Right atrium auricular region (tissue), 2 donors: ENCODE results near the gene GPC6. TPM values are rescaled to one million over a fixed set of nuclear protein-coding genes. Genes with fewer than 3 reads are reported as not detected.
"Not testable (repeated sequence)": the region's sequence is repeated elsewhere in the genome, so short reads cannot be mapped to it uniquely, and the experiment has no call there.

Source experiments
- DNase-seq: peaks from one replicate; pipeline ENCODE4 v3.0.0-alpha.2; 2019; ENCODE audit warnings: low spot score
- H3K27ac ChIP-seq, 2 donors: fragments of 200-600 bp; sonication (generic); 1 replicate in 1 of 2; 2 replicates in 1 of 2; pipeline ENCODE4 v1.5.1; 2016 to 2019
- H3K27me3 ChIP-seq, 2 donors: fragments of 200-600 bp; sonication (generic); one replicate each; pipeline versions ENCODE4 v1.5.1 to v1.6.0; 2017 to 2019
- H3K36me3 ChIP-seq: fragments of 200-600 bp; sonication (generic); one replicate; pipeline ENCODE4 v1.5.1; 2016
- H3K4me1 ChIP-seq, 2 donors: fragments of 200-600 bp; sonication (generic); one replicate each; pipeline versions ENCODE4 v1.5.1 to v1.6.0; 2017 to 2019
- H3K4me3 ChIP-seq, 2 donors: fragments of 200-600 bp; sonication (generic); 1 replicate in 1 of 2; 2 replicates in 1 of 2; pipeline ENCODE4 v1.5.1; 2017 to 2019; ENCODE audit warnings: mild to moderate bottlenecking in 1 of 2, moderate library complexity in 1 of 2
- H3K9me3 ChIP-seq, 2 donors: fragments of 200-600 bp; sonication (generic); one replicate each; pipeline ENCODE4 v1.5.1; 2019
- total RNA-seq, 2 donors: library from RNA; depleted of rRNA; stranded (reverse); fragments of >200 nt; gene quantifications; one replicate each; pipeline ENCODE4 v1.1.0, GENCODE V29; 2016
- TF ChIP-seq, protein P1 (sequence below), 2 donors: fragments of 200-600 bp; sonication (generic); IDR thresholded peaks; one replicate each; pipeline ENCODE4 v1.5.1; 2019; ENCODE audit warnings: antibody characterized with exemption in 2 of 2

GPC6 gene
- total RNA-seq, 2 donors from 2014 or later = 1.3 to 3.8 TPM

DNA sequence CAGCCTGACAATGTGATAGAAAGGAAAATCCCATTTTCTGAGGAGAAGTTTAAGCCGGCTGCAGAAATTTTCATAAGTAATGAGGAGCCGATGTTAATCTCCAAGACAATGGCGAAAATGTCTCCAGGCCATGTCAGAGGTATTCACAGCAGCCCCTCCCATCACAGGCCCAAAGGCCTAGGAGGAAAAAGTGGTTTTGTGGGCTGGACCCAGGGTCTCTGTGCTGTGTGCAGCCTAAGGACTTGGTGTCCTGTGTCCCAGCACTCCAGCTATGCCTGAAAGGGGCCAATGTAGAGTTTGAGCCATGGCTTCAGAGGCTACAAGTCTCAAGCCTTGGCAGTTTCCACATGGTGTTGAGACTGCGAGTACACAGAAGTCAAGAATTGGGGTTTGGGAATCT lies 32.9 kb upstream of the GPC6 start:
- TF ChIP-seq, protein P1, sequence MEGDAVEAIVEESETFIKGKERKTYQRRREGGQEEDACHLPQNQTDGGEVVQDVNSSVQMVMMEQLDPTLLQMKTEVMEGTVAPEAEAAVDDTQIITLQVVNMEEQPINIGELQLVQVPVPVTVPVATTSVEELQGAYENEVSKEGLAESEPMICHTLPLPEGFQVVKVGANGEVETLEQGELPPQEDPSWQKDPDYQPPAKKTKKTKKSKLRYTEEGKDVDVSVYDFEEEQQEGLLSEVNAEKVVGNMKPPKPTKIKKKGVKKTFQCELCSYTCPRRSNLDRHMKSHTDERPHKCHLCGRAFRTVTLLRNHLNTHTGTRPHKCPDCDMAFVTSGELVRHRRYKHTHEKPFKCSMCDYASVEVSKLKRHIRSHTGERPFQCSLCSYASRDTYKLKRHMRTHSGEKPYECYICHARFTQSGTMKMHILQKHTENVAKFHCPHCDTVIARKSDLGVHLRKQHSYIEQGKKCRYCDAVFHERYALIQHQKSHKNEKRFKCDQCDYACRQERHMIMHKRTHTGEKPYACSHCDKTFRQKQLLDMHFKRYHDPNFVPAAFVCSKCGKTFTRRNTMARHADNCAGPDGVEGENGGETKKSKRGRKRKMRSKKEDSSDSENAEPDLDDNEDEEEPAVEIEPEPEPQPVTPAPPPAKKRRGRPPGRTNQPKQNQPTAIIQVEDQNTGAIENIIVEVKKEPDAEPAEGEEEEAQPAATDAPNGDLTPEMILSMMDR (IDR thresholded peaks at IDR 0.05) = no peak
- no peaks in the 10 kb centered on the region for H3K36me3 ChIP-seq
- H3K27ac ChIP-seq = no peak overlapping the region
- H3K9me3 ChIP-seq = no peaks in the 10 kb centered on the region
- H3K4me1 ChIP-seq = no peaks in the 10 kb centered on the region
- no peak overlapping the region for H3K4me3 ChIP-seq
- H3K27me3 ChIP-seq = no peaks in the 10 kb centered on the region
- no peak for DNase-seq

DNA sequence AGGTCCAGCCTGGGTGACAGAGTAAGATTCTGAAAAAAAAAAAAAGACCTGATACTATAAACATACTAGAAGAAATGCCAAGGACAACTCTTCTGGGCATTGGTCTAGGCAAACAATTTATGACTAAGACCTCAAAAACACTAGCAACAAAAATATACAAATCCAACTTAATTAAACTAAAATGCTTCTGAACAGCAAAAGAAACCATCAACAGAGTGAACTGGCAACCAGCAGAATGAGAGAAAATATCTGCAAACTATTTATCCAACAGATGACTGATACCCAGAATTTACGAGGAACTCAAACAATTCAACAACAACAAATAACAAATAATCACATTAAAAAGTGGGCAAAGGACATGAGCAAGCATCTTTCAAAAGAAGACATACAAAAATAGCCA lies 26.8 kb upstream of the GPC6 start:
- no peak overlapping the region for H3K4me3 ChIP-seq
- no peaks in the 10 kb centered on the region for H3K27me3 ChIP-seq
- no peak for DNase-seq
- no peaks in the 10 kb centered on the region for H3K36me3 ChIP-seq
- TF ChIP-seq, protein P1 (IDR thresholded peaks at IDR 0.05) = no peak
- no peaks in the 10 kb centered on the region for H3K4me1 ChIP-seq
- H3K9me3 ChIP-seq = no peaks in the 10 kb centered on the region
- no peak overlapping the region for H3K27ac ChIP-seq

DNA sequence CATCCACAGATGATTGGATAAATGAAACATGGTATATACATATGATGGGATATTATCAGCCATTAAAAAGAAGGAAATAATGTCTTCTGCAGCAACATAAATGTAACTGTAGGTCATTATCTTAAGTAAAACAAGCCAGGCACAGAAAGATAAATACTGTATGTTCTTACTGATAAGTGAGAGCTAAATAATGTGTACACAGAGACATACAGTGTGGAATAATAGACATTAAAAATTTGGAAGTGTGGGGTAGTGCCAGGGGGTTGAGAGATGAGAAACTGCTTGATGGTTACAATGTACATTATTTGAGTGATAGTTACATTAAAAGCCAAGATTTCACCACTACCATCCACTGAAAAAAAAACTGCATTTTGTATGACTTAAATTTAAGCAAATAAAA lies 26.0 kb upstream of the GPC6 start:
- TF ChIP-seq, protein P1 (IDR thresholded peaks at IDR 0.05) = no peak
- H3K36me3 ChIP-seq = no peaks in the 10 kb centered on the region
- H3K4me1 ChIP-seq = no peaks in the 10 kb centered on the region
- H3K4me3 ChIP-seq = no peak overlapping the region
- H3K27me3 ChIP-seq = no peaks in the 10 kb centered on the region
- H3K27ac ChIP-seq = no peak overlapping the region
- no peak for DNase-seq
- no peaks in the 10 kb centered on the region for H3K9me3 ChIP-seq

DNA sequence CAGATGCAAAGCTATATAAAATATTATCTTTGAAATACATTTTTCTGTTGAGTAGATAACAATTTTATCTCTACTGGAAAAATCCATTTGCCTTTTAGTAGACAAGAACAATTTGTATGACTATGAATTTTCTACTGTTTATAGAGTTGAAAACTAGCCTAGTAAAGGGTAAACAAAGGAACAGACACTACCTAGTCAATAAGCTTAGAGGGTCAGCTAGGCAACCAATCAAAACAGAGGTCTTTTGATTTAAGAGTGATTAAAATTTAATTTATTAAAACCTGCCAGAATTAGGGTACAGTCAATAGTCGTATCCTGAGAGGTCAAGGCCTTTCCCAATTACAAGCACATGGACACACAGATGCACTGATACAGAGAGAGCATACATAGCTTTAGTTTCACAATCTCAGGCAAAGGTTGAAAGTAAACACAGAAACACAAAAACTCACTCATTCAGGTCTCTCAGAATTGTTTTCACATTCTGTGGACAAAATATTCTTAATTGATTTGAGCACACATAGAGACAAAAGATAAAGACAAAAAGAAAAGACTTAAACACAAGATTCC lies 24.5 kb upstream of the GPC6 start:
- no peaks in the 10 kb centered on the region for H3K36me3 ChIP-seq
- H3K27me3 ChIP-seq = no peaks in the 10 kb centered on the region
- H3K4me3 ChIP-seq = no peak overlapping the region
- H3K4me1 ChIP-seq = no peaks in the 10 kb centered on the region
- no peaks in the 10 kb centered on the region for H3K9me3 ChIP-seq
- TF ChIP-seq, protein P1 (IDR thresholded peaks at IDR 0.05) = no peak
- no peak for DNase-seq
- no peak overlapping the region for H3K27ac ChIP-seq

DNA sequence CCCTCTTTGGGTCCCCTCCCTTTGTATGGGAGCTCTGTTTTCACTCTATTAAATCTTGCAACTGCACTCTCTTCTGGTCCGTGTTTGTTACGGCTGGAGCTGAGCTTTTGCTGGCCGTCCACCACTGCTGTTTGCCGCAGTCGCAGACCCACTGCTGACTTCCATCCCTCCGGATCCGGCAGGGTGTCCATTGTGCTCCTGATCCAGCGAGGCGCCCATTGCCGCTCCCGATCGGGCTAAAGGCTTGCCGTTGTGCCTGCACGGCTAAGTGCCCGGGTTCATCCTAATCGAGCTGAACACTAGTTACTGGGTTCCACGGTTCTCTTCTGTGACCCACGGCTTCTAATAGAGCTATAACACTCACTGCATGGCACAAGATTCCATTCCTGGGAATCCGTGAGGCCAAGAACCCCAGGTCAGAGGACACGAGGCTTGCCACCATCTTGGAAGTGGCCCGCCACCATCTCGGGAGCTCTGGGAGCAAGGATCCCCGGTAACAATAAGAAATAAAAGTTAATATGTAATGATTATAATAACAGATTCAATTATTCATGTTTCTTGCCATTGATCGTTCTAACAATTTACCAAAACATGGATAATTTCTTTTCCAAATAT lies 19.7 kb upstream of the GPC6 start:
- not testable (repeated sequence) for H3K27me3 ChIP-seq, H3K4me3 ChIP-seq, H3K36me3 ChIP-seq, H3K27ac ChIP-seq, H3K4me1 ChIP-seq, DNase-seq, H3K9me3 ChIP-seq

DNA sequence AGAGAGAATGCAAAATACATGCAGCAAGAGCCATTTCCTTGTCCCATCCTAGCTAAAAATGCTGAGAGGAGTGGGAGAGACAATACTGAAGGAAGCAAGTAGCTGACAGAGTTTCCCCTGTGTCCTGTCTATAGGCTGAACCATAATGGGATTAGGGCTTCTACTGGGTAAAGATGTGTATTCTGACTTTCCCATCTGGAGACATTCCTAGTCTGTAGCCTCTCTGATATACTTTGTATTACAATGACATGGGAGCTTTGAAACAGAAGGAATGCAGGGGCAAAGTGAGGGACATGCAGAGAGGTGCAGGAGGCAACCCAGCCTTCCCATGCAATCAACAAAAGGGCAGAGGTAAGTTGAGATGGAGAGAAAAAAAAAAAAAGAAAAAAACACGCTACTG lies 10.5 kb upstream of the GPC6 start:
- Histone ChIP-seq H3K4me3 (no peak overlapping the region), H3K27ac (no peak overlapping the region), H3K4me1 (no peaks in the 10 kb centered on the region), H3K27me3 (no peaks in the 10 kb centered on the region), H3K9me3 (no peaks in the 10 kb centered on the region), H3K36me3 (no peaks in the 10 kb centered on the region)
- TF ChIP-seq, protein P1 (IDR thresholded peaks at IDR 0.05) = no peak
- DNase-seq = no peak
